CD14-positive monocyte (primary cell): ENCODE data around the gene CHL1. TPM values are rescaled to one million over a fixed set of nuclear protein-coding genes. Genes with fewer than 3 reads are reported as not detected.

ENCODE experiments used
- DNase-seq, 3 donors: peaks; one replicate each; pipeline ENCODE4 v3.0.0-alpha.2; 2011 to 2022
- H2AFZ ChIP-seq: 2 replicates; pipeline ENCODE4 v1.6.0; 2012; ENCODE audit warnings: mild to moderate bottlenecking, low read depth, low read length, inconsistent platforms; ENCODE audit not compliant: insufficient read depth, poor library complexity, severe bottlenecking
- H3K27ac ChIP-seq, 2 donors: 1 replicate in 1 of 2; 2 replicates in 1 of 2; pipeline ENCODE4 v1.5.1; 2012 to 2013; ENCODE audit warnings: low read length in 2 of 2, control low read depth in 1 of 2, inconsistent platforms in 1 of 2, low read depth in 1 of 2, mild to moderate bottlenecking in 1 of 2
- H3K27me3 ChIP-seq, 2 donors: one replicate each; pipeline versions ENCODE4 v1.6.0 to v1.6.1; 2011 to 2013; ENCODE audit warnings: low read length in 2 of 2; ENCODE audit not compliant: control insufficient read depth in 2 of 2, insufficient read depth in 2 of 2
- H3K36me3 ChIP-seq, 2 donors: replicated peaks in 1 of 2; 1 replicate in 1 of 2; 2 replicates in 1 of 2; pipeline versions ENCODE4 v1.5.1 to v1.6.1; 2012 to 2013; ENCODE audit warnings: low read length in 2 of 2, control low read depth in 1 of 2, inconsistent platforms in 1 of 2, mild to moderate bottlenecking in 1 of 2; ENCODE audit not compliant: insufficient read depth in 2 of 2, control insufficient read depth in 1 of 2
- H3K4me1 ChIP-seq, 2 donors: 1 replicate in 1 of 2; 2 replicates in 1 of 2; pipeline versions ENCODE4 v1.5.1 to v1.6.1; 2012 to 2013; ENCODE audit warnings: low read length in 2 of 2, control low read depth in 1 of 2, inconsistent platforms in 1 of 2, mild to moderate bottlenecking in 1 of 2, moderate library complexity in 1 of 2; ENCODE audit not compliant: insufficient read depth in 2 of 2, control insufficient read depth in 1 of 2
- H3K4me2 ChIP-seq: replicated peaks from 2 replicates; pipeline ENCODE3; 2012; ENCODE audit warnings: low read length, moderate library complexity, mild to moderate bottlenecking; ENCODE audit not compliant: poor library complexity, severe bottlenecking; ENCODE audit errors: extremely low read depth
- H3K4me3 ChIP-seq, 3 experiments: fragments of 200-600 bp in 1 of 3; sonication (generic) in 1 of 3; replicated peaks in 1 of 3; 1 replicate in 2 of 3; 2 replicates in 1 of 3; pipeline ENCODE4 v1.5.1; 2011 to 2013; ENCODE audit warnings: low read length in 3 of 3, mild to moderate bottlenecking in 3 of 3, control low read depth in 2 of 3, low read depth in 2 of 3, inconsistent platforms in 1 of 3, moderate library complexity in 1 of 3
- H3K79me2 ChIP-seq: 2 replicates; pipeline ENCODE4 v1.6.0; 2012; ENCODE audit warnings: mild to moderate bottlenecking, control low read depth, inconsistent platforms, low read length, moderate library complexity; ENCODE audit not compliant: insufficient read depth
- H3K9ac ChIP-seq: 2 replicates; pipeline ENCODE4 v1.6.0; 2017; ENCODE audit warnings: low read length, mild to moderate bottlenecking; ENCODE audit not compliant: insufficient read depth, poor library complexity, severe bottlenecking
- H3K9me3 ChIP-seq, 2 donors: replicated peaks in 1 of 2; 1 replicate in 1 of 2; 2 replicates in 1 of 2; pipeline versions ENCODE4 v1.5.1 to v1.6.1; 2012 to 2013; ENCODE audit warnings: low read length in 2 of 2, control low read depth in 1 of 2; ENCODE audit not compliant: control insufficient read depth in 1 of 2, insufficient read depth in 1 of 2
- H4K20me1 ChIP-seq: 2 replicates; pipeline ENCODE4 v1.6.0; 2012; ENCODE audit warnings: mild to moderate bottlenecking, low read length, control low read depth, moderate library complexity; ENCODE audit not compliant: insufficient read depth
- H3K27ac Mint-ChIP-seq, 7 donors: one replicate each; pipeline ENCODE4 v1.8.0; 2020; ENCODE audit warnings: mild to moderate bottlenecking in 7 of 7, mixed read lengths in 7 of 7, moderate library complexity in 6 of 7, inconsistent platforms in 2 of 7
- H3K27me3 Mint-ChIP-seq, 3 donors: one replicate each; pipeline ENCODE4 v1.8.0; 2021 to 2022; ENCODE audit warnings: low read depth in 3 of 3, mild to moderate bottlenecking in 3 of 3, mixed read lengths in 3 of 3, moderate library complexity in 3 of 3, inconsistent platforms in 1 of 3
- H3K36me3 Mint-ChIP-seq, 2 donors: one replicate each; pipeline ENCODE4 v1.8.0; 2020; ENCODE audit warnings: mixed read lengths in 2 of 2, inconsistent platforms in 1 of 2, mild to moderate bottlenecking in 1 of 2
- H3K4me1 Mint-ChIP-seq: one replicate; pipeline ENCODE4 v1.8.0; 2020; ENCODE audit warnings: mild to moderate bottlenecking, mixed read lengths
- H3K4me3 Mint-ChIP-seq, 2 donors: one replicate each; pipeline ENCODE4 v1.8.0; 2020; ENCODE audit warnings: mild to moderate bottlenecking in 2 of 2, mixed read lengths in 2 of 2, moderate library complexity in 1 of 2
- H3K9me3 Mint-ChIP-seq, 7 donors: one replicate each; pipeline ENCODE4 v1.8.0; 2020 to 2022; ENCODE audit warnings: mixed read lengths in 7 of 7, mild to moderate bottlenecking in 6 of 7, moderate library complexity in 6 of 7, inconsistent platforms in 2 of 7
- CTCF ChIP-seq: fragments of 200-600 bp; IDR thresholded peaks from one replicate; pipeline ENCODE4 v1.8.0; 2022; ENCODE audit warnings: antibody characterized with exemption, mild to moderate bottlenecking
- WGBS: methylation state at CpG from one replicate; pipeline ENCODE4 v1.1.5; 2013; ENCODE audit warnings: missing lambda C conversion rate; ENCODE audit not compliant: insufficient coverage; 5-methylcytosine and 5-hydroxymethylcytosine counted together
- intact Hi-C, 2 donors: fragments of 100-400 bp; cut with micrococcal nuclease; formaldehyde crosslinking; loops; one replicate each; pipeline versions ENCODE4 v1.15.0 to v1.15.1; 2023
- polyA plus RNA-seq, 3 donors: library from polyadenylated mRNA; depleted of rRNA in 1 of 3; unstranded in 2 of 3; stranded (reverse) in 1 of 3; fragments of 300-500 nt in 2 of 3; fragments of >200 nt in 1 of 3; fragmentation: Illumina TruSeq in 2 of 3; gene quantifications; 1 replicate in 2 of 3; 2 replicates in 1 of 3; pipeline ENCODE4 v1.2.3, GENCODE V29; 2012 to 2021

CHL1 gene
- polyA plus RNA-seq, 3 donors = not detected

GRCh38 chr3:299590-300301, 103.2 kb downstream of the CHL1 start:
- Histone ChIP-seq H3K4me2 (no peak overlapping the region), H3K27me3 (no peaks in the 10 kb centered on the region), H3K27ac (no peak overlapping the region), H3K9me3 (no peaks in the 10 kb centered on the region), H2AFZ (no peak overlapping the region), H3K36me3 (no peaks in the 10 kb centered on the region), H3K79me2 (no peaks in the 10 kb centered on the region), H3K4me3 (no peak overlapping the region), H4K20me1 (no peaks in the 10 kb centered on the region), H3K9ac (no peak overlapping the region), H3K4me1 (no peaks in the 10 kb centered on the region)
- DNase-seq = no peak
- intact Hi-C loops = no loop called here
- peaks cover 0 to 2% (median 0%) of the 10 kb centered on the region in 3 donors for H3K27me3 Mint-ChIP-seq
- no peak for TF ChIP-seq CTCF
- no peaks in the 10 kb centered on the region for H3K4me1 Mint-ChIP-seq
- no CpG with 5 or more reads among the region's 5 CpGs for WGBS
- no peak overlapping the region for H3K4me3 Mint-ChIP-seq
- H3K27ac Mint-ChIP-seq = no peak overlapping the region
- peaks cover 0 to 6% (median 2%) of the 10 kb centered on the region in 7 donors for H3K9me3 Mint-ChIP-seq
- H3K36me3 Mint-ChIP-seq = no peaks in the 10 kb centered on the region

- Histone ChIP-seq H3K4me1 (no peaks in the 10 kb centered on the region), H3K4me3 (no peak overlapping the region), H4K20me1 (no peaks in the 10 kb centered on the region), H3K79me2 (no peaks in the 10 kb centered on the region), H2AFZ (no peak overlapping the region), H3K36me3 (no peaks in the 10 kb centered on the region), H3K9me3 (peaks cover 0 to 4% of the 10 kb centered on the region in 2 donors), H3K27me3 (no peaks in the 10 kb centered on the region), H3K9ac (no peak overlapping the region), H3K4me2 (no peak overlapping the region), H3K27ac (no peak overlapping the region)
- H3K9me3 Mint-ChIP-seq = peaks cover 4 to 10% (median 5%) of the 10 kb centered on the region in 7 donors
- intact Hi-C loops = no loop called here
- H3K4me3 Mint-ChIP-seq = no peak overlapping the region
- no peaks in the 10 kb centered on the region for H3K36me3 Mint-ChIP-seq
- no peak for TF ChIP-seq CTCF
- WGBS = 57% methylated on average over 1 of the region's 2 CpGs
- no peaks in the 10 kb centered on the region for H3K4me1 Mint-ChIP-seq
- DNase-seq = no peak
- peaks cover 2 to 10% (median 2%) of the 10 kb centered on the region in 3 donors for H3K27me3 Mint-ChIP-seq
- H3K27ac Mint-ChIP-seq = no peak overlapping the region
Measured at GRCh38 chr3:307182-307581, 110.6 kb downstream of the CHL1 start.
